ENCODE results near the gene PTN. TPM values are rescaled to one million over a fixed set of nuclear protein-coding genes. Genes with fewer than 3 reads are reported as not detected.

Gene PTN
- total and polyA plus RNA-seq, 2 of the 13 experiments (the other 11 are each of a cell fraction or from before 2014, with no cell fraction given), result not detected

GRCh38 chr7:137262599-137262998 lies 80.9 kb downstream of the PTN start:
- no peaks in the 10 kb centered on the region for H4K20me1 ChIP-seq (ENCODE audit: insufficient read depth, low read length)
- H3K9ac ChIP-seq (ENCODE audit: insufficient read depth, low read depth, low read length), result no peak overlapping the region
- no peak overlapping the region for H3K27ac ChIP-seq (ENCODE audit: extremely low read length, insufficient read depth, low read length)
- H3K4me2 ChIP-seq (ENCODE audit: low read depth, low read length), result no peak overlapping the region
- ATAC-seq (no peak), DNase-seq (ENCODE audit: low spot score) (no peak), FAIRE-seq (no peak)
- ChIA-PET CTCF (ENCODE audit: low intra/inter-chr PET ratio, low total read pairs) (no interaction called here), POLR2A (no interaction called here)
- H3K36me3 ChIP-seq (replicated peaks in 1 of 2; ENCODE audit: control insufficient read depth in 1 of 2, insufficient read depth in 2 of 2, low read length in 2 of 2), result no peaks in the 10 kb centered on the region
- intact Hi-C loops (cut with micrococcal nuclease; ENCODE audit: unreplicated experiment) (no loop called here), in situ Hi-C loops (cut with HindIII; ENCODE audit: extremely low pct_ligation_motif_present, low pct_unique_long_range_greater_than_20kb) (no loop called here)
- TF ChIP-seq RBAK (CRISPR knock-in tag; IDR thresholded peaks at IDR 0.05) (no peak), ZSCAN29 (CRISPR knock-in tag; conservative IDR thresholded peaks at IDR 0.05) (no peak), HCFC1 (IDR thresholded peaks at IDR 0.05; ENCODE audit: low read depth, low read length) (no peak), SAP130 (CRISPR knock-in tag; IDR thresholded peaks at IDR 0.05; ENCODE audit: low read depth) (no peak), ZNF446 (CRISPR knock-in tag; IDR thresholded peaks at IDR 0.05) (no peak), SRY (CRISPR knock-in tag; IDR thresholded peaks at IDR 0.05) (no peak), KLF11 (CRISPR knock-in tag; IDR thresholded peaks at IDR 0.05) (no peak), PRDM15 (CRISPR knock-in tag; IDR thresholded peaks at IDR 0.05) (no peak)
- H2AFZ ChIP-seq (ENCODE audit: low read length), result no peak overlapping the region
- no peaks in the 10 kb centered on the region for H3K4me1 ChIP-seq (ENCODE audit: insufficient read depth, low read length)
- no peaks in the 10 kb centered on the region for H3K9me3 ChIP-seq (ENCODE audit: low read length)
- no TSS peak for BruUV-seq (replicated peaks)
- H3K4me3 ChIP-seq (replicated peaks in 1 of 3; ENCODE audit: insufficient read depth in 1 of 3, low read depth in 2 of 3, low read length in 3 of 3), result no peak overlapping the region
- no peaks in the 10 kb centered on the region for H3K27me3 ChIP-seq (ENCODE audit: control insufficient read depth in 1 of 2, insufficient read depth in 2 of 2, low read length in 2 of 2)
- 0% methylated on average over 7 of the region's 7 CpGs for WGBS (ENCODE audit: low lambda C conversion rate)
- H3K79me2 ChIP-seq (ENCODE audit: insufficient read depth, low read length), result no peaks in the 10 kb centered on the region

All from HepG2 (cell line).